ENCODE measurements around the gene AXIN1. TPM values are rescaled to one million over a fixed set of nuclear protein-coding genes. Genes with fewer than 3 reads are reported as not detected.
A peak's percentile ranks its signal among the peaks of the same experiment; 100 is the strongest.
"Not testable (repeated sequence)": the region's sequence is repeated elsewhere in the genome, so short reads cannot be mapped to it uniquely, and the experiment has no call there.

Gene AXIN1
- total RNA-seq, 1 donor from 2014 or later = 29.1 TPM

GRCh38 chr16:351804-352520 lies 561 bp downstream of the AXIN1 start:
- H3K4me1 Mint-ChIP-seq (ENCODE audit: low read depth) = peaks cover 25% of the 10 kb centered on the region
- peak overlapping the region; percentile 91 for H3K27ac Mint-ChIP-seq

GRCh38 chr16:350203-350602 lies 2.3 kb downstream of the AXIN1 start:
- H3K4me1 Mint-ChIP-seq (ENCODE audit: low read depth) = peaks cover 23% of the 10 kb centered on the region
- H3K27me3 Mint-ChIP-seq (ENCODE audit: low read depth) = no peaks in the 10 kb centered on the region

More at GRCh38 chr16:351804-352520, 561 bp downstream of the AXIN1 start:
- no peaks in the 10 kb centered on the region for H3K9me3 Mint-ChIP-seq
- H3K4me3 Mint-ChIP-seq (ENCODE audit: low read depth) = peak overlapping the region; percentile 83
- intact Hi-C loops (cut with micrococcal nuclease) = loop anchor here (1.0 kb wide), 1 partner anchor 118 kb away; the partner anchor contains the start of gene FAM234A
- DNase-seq (ENCODE audit: low spot score) = peak; percentile 33
- H3K27me3 Mint-ChIP-seq (ENCODE audit: low read depth) = no peaks in the 10 kb centered on the region
- H3K36me3 Mint-ChIP-seq (ENCODE audit: low read depth) = peaks cover 21% of the 10 kb centered on the region

GRCh38 chr16:349211-349610 lies 3.3 kb downstream of the AXIN1 start:
- intact Hi-C loops (cut with micrococcal nuclease) = no loop called here

More at GRCh38 chr16:350203-350602, 2.3 kb downstream of the AXIN1 start:
- no peaks in the 10 kb centered on the region for H3K9me3 Mint-ChIP-seq
- H3K4me3 Mint-ChIP-seq (ENCODE audit: low read depth) = peak overlapping the region; percentile 83
- DNase-seq (ENCODE audit: low spot score) = no peak
- peak overlapping the region; percentile 6 for H3K27ac Mint-ChIP-seq
- intact Hi-C loops (cut with micrococcal nuclease) = no loop called here
- H3K36me3 Mint-ChIP-seq (ENCODE audit: low read depth) = peaks cover 34% of the 10 kb centered on the region

DNA sequence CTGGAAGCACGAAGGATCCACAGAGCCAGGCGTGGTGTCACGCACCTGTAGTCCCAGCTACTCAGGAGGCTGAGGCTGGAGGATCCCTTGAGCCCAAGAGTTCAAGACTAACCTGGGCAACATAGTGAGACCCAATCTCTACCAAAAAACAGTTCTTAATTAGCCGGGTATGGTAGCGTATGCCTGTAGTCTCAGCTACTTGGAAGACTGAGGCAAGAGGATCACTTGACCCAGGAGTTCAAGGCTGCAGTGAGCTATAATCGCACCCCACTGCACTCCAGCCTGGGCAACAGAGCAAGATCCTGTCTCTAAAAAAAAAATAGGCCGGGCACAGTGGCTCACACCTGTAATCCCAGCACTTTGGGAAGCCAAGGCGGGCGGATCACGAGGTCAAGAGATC lies 4.0 kb downstream of the AXIN1 start:
- DNase-seq (ENCODE audit: low spot score); H3K9me3 Mint-ChIP-seq; H3K27me3 Mint-ChIP-seq (ENCODE audit: low read depth); H3K4me3 Mint-ChIP-seq (ENCODE audit: low read depth); intact Hi-C loops (cut with micrococcal nuclease); H3K27ac Mint-ChIP-seq: not testable (repeated sequence)
- peaks cover 23% of the 10 kb centered on the region for H3K4me1 Mint-ChIP-seq (ENCODE audit: low read depth)
- peaks cover 41% of the 10 kb centered on the region for H3K36me3 Mint-ChIP-seq (ENCODE audit: low read depth)

More at GRCh38 chr16:349211-349610, 3.3 kb downstream of the AXIN1 start:
- no peak for DNase-seq (ENCODE audit: low spot score)
- no peaks in the 10 kb centered on the region for H3K9me3 Mint-ChIP-seq
- peaks cover 23% of the 10 kb centered on the region for H3K4me1 Mint-ChIP-seq (ENCODE audit: low read depth)
- peaks cover 41% of the 10 kb centered on the region for H3K36me3 Mint-ChIP-seq (ENCODE audit: low read depth)
- no peaks in the 10 kb centered on the region for H3K27me3 Mint-ChIP-seq (ENCODE audit: low read depth)
- peak overlapping the region; percentile 2 for H3K4me3 Mint-ChIP-seq (ENCODE audit: low read depth)
- H3K27ac Mint-ChIP-seq = no peak overlapping the region

DNA sequence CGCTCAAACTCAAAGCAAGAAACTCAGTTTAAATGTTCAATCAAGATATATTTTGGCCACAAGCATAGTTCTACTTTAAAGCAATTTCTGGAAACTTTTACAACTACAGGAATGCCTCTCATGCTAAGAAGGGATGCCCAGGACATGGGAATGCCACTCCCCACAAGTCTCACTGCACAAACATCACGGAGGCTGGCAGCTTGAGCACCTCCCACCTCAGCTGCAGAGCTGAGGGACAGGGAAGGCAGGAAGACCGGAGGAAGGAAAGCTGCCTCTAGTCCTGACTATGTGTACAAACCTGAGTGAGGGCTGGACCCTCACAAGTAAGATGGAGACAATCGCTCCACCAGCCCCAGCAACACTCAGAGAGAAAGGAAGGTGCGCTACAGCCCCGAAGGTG lies 5.3 kb downstream of the AXIN1 start:
- Mint-ChIP-seq H3K27me3 (ENCODE audit: low read depth) (no peaks in the 10 kb centered on the region), H3K27ac (no peak overlapping the region), H3K4me1 (ENCODE audit: low read depth) (peaks cover 32% of the 10 kb centered on the region), H3K36me3 (ENCODE audit: low read depth) (peaks cover 51% of the 10 kb centered on the region), H3K9me3 (no peaks in the 10 kb centered on the region), H3K4me3 (ENCODE audit: low read depth) (no peak overlapping the region)
- intact Hi-C loops (cut with micrococcal nuclease) = no loop called here
- no peak for DNase-seq (ENCODE audit: low spot score)

GRCh38 chr16:346587-346986 lies 5.9 kb downstream of the AXIN1 start:
- Mint-ChIP-seq H3K4me1 (ENCODE audit: low read depth) (peaks cover 37% of the 10 kb centered on the region), H3K27ac (no peak overlapping the region), H3K27me3 (ENCODE audit: low read depth) (no peaks in the 10 kb centered on the region), H3K36me3 (ENCODE audit: low read depth) (peaks cover 57% of the 10 kb centered on the region), H3K9me3 (no peaks in the 10 kb centered on the region), H3K4me3 (ENCODE audit: low read depth) (no peak overlapping the region)
- no peak for DNase-seq (ENCODE audit: low spot score)
- intact Hi-C loops (cut with micrococcal nuclease) = no loop called here

- H3K27ac Mint-ChIP-seq = no peak overlapping the region
- no peak for DNase-seq (ENCODE audit: low spot score)
- intact Hi-C loops (cut with micrococcal nuclease) = no loop called here
- H3K4me3 Mint-ChIP-seq (ENCODE audit: low read depth) = no peak overlapping the region
- peaks cover 59% of the 10 kb centered on the region for H3K36me3 Mint-ChIP-seq (ENCODE audit: low read depth)
- H3K4me1 Mint-ChIP-seq (ENCODE audit: low read depth) = peaks cover 36% of the 10 kb centered on the region
- no peaks in the 10 kb centered on the region for H3K27me3 Mint-ChIP-seq (ENCODE audit: low read depth)
- no peaks in the 10 kb centered on the region for H3K9me3 Mint-ChIP-seq
Observed at GRCh38 chr16:345772-346171, 6.8 kb downstream of the AXIN1 start.

DNA sequence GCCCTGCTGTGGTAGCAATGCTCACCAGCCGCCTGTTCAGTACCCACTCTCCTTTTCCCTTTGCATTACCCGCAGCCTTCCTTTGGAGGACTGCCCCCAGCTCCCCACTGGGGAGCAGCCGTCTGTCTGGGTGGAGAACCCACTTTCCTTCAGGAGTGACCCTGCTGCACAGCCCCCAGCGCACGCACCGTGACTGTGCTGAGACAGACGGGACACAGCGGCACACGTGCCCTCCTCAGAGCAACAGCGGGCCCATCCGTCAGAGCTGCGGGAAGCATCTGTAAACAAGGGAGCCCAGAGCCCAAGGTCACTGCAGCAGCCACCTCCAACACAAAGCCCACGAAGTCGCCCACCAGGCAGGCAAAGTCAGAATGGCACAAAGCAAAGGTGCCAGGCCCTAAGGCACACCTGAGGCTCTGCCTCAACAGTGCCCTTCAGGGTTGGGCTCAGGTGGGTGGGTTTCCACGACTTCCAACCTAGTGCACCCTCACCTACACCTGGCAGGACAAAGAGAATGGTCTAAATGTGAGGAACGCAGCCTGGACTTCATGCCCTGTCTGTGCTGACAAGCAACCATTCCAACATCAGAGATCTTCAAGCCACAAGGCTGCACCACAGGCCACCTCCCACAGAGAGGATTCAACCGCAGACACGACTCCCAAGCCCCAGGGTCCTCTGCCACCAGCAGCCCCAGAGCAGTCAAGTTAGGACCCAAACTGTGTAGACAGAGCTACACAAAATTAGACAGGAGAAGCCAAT lies 9.9 kb downstream of the AXIN1 start:
- Mint-ChIP-seq H3K4me1 (ENCODE audit: low read depth) (peaks cover 31% of the 10 kb centered on the region), H3K9me3 (no peaks in the 10 kb centered on the region)
- intact Hi-C loops (cut with micrococcal nuclease) = no loop called here

GRCh38 chr16:341974-342336 lies 10.6 kb downstream of the AXIN1 start:
- peaks cover 26% of the 10 kb centered on the region for H3K4me1 Mint-ChIP-seq (ENCODE audit: low read depth)
- DNase-seq (ENCODE audit: low spot score); H3K27me3 Mint-ChIP-seq (ENCODE audit: low read depth); H3K27ac Mint-ChIP-seq; H3K9me3 Mint-ChIP-seq; H3K4me3 Mint-ChIP-seq (ENCODE audit: low read depth); intact Hi-C loops (cut with micrococcal nuclease): not testable (repeated sequence)
- H3K36me3 Mint-ChIP-seq (ENCODE audit: low read depth) = peaks cover 46% of the 10 kb centered on the region

More for the DNA sequence above, 9.9 kb downstream of the AXIN1 start:
- Mint-ChIP-seq H3K4me3 (ENCODE audit: low read depth) (no peak overlapping the region), H3K27me3 (ENCODE audit: low read depth) (no peaks in the 10 kb centered on the region), H3K27ac (no peak overlapping the region), H3K36me3 (ENCODE audit: low read depth) (peaks cover 48% of the 10 kb centered on the region)
- DNase-seq (ENCODE audit: low spot score) = no peak

DNA sequence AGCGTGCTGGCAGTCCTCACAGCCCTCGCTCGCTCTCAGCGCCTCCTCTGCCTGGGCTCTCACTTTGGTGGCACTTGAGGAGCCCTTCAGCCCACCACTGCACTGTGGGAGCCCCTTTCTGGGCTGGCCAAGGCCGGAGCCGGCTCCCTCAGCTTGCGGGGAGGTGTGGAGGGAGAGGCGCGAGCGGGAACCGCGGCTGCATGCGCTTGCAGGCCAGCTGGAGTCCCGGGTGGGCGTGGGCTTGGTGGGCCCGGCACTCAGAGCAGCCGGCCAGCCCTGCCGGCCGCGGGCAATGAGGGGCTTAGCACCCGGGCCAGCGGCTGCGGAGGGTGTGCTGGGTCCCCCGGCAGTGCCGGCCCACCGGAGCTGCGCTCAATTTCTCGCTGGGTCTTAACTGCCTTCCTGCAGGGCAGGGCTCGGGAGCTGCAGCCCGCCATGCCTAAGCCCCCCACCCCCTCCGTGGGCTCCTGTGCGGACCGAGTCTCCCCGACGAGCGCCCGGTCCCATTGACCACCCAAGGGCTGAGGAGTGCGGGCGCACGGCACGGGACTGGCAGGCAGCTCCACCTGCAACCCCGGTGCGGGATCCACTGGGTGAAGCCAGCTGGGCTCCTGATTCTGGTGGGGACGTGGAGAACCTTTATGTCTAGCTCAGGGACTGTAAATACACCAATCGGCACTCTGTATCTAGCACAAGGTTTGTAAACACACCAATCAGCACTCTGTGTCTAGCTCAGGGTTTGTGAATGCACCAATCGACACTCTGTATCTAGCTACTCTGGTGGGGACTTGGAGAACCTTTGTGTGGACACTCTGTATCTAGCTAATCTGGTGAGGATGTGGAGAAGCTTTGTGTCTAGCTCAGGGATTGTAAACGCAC lies 11.2 kb downstream of the AXIN1 start:
- H3K4me3 Mint-ChIP-seq (ENCODE audit: low read depth); DNase-seq (ENCODE audit: low spot score); H3K27ac Mint-ChIP-seq; H3K27me3 Mint-ChIP-seq (ENCODE audit: low read depth); intact Hi-C loops (cut with micrococcal nuclease); H3K9me3 Mint-ChIP-seq: not testable (repeated sequence)
- Mint-ChIP-seq H3K4me1 (ENCODE audit: low read depth) (peaks cover 26% of the 10 kb centered on the region), H3K36me3 (ENCODE audit: low read depth) (peaks cover 43% of the 10 kb centered on the region)

DNA sequence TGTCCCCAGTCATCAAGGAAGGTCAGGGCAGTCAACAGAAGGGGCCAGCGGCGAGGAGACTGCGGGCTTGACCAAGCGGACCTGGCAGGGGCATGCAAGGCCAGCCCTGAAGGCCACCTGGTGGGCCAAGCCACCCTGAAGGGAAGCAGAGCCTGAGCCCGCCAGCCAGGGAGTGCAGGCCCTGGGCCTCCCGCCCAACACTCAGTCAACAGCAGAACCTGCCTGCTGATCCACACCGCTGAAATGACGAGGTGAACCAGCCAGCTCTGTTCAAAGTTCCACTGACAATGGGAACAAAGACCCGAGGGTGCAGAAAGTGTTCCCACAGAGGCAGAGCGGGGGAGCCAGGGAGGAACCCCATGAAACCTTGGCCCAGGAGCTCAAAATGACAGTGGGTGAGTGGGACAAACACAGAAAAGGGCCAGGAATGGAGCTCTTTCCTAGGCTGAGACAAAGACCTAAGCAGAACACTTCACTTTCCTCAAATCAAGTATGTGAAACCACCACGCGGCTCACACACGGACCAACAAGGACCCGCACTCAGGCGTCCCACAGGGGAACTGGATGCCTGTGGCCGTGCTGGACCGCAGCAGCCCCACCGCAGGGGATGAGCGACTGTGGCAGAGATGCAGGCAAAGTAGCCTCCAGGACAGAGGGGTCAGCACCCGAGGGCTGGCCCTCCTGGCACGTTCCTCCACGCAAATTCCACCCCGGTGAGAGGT lies 12.0 kb downstream of the AXIN1 start:
- Mint-ChIP-seq H3K27ac (no peak overlapping the region), H3K9me3 (no peaks in the 10 kb centered on the region), H3K4me3 (ENCODE audit: low read depth) (no peak overlapping the region), H3K36me3 (ENCODE audit: low read depth) (peaks cover 36% of the 10 kb centered on the region), H3K4me1 (ENCODE audit: low read depth) (peaks cover 31% of the 10 kb centered on the region), H3K27me3 (ENCODE audit: low read depth) (no peaks in the 10 kb centered on the region)
- no peak for DNase-seq (ENCODE audit: low spot score)
- intact Hi-C loops (cut with micrococcal nuclease) = no loop called here

- Mint-ChIP-seq H3K27ac (no peak overlapping the region), H3K36me3 (ENCODE audit: low read depth) (peaks cover 28% of the 10 kb centered on the region), H3K9me3 (no peaks in the 10 kb centered on the region), H3K27me3 (ENCODE audit: low read depth) (no peaks in the 10 kb centered on the region), H3K4me3 (ENCODE audit: low read depth) (peak overlapping the region; percentile 7), H3K4me1 (ENCODE audit: low read depth) (peaks cover 36% of the 10 kb centered on the region)
- DNase-seq (ENCODE audit: low spot score) = no peak
- intact Hi-C loops (cut with micrococcal nuclease) = no loop called here
Observed at GRCh38 chr16:339680-340079, 12.8 kb downstream of the AXIN1 start.

Data from activated T-helper 2 cell treated with anti-CD3 and anti-CD28 coated beads, Interferon-gamma antibody, Interleukin-2, Interleukin-4, amounts not matched to agents 10 μg/mL and 5 μg/mL and 100 μg/mL, durations not matched to agents 14 hours and 24 hours and 36 hours (primary cell).